H1 (cell line): ENCODE measurements around the gene OSCAR.

ENCODE experiments used
- EZH2 ChIP-seq: fragments of 200-600 bp; sonication (generic); IDR thresholded peaks from 2 replicates; pipeline ENCODE4 v1.7.1; 2012; ENCODE audit warnings: low read depth, mild to moderate bottlenecking, moderate library complexity, low read length, inconsistent platforms; ENCODE audit not compliant: severe bottlenecking
- HDAC2 ChIP-seq, 2 experiments: fragments of 300-600 bp in 1 of 2; sonication (generic) in 1 of 2; IDR thresholded peaks; 2 replicates each; pipeline ENCODE4 v1.6.1; 2011 to 2012; ENCODE audit warnings: low read depth in 2 of 2, low read length in 2 of 2, mild to moderate bottlenecking in 2 of 2, moderate library complexity in 2 of 2, borderline replicate concordance in 1 of 2, inconsistent platforms in 1 of 2
- JUN ChIP-seq: IDR thresholded peaks from 2 replicates; pipeline ENCODE4 v1.6.1; 2011; ENCODE audit warnings: low read depth, mild to moderate bottlenecking, improper control_type of control experiment, low read length
- TAF1 ChIP-seq: IDR thresholded peaks from 2 replicates; pipeline ENCODE4 v1.6.1; 2011; ENCODE audit warnings: mild to moderate bottlenecking, low read depth, low read length
- TAF7 ChIP-seq: optimal IDR thresholded peaks from 2 replicates; pipeline ENCODE3; 2011; ENCODE audit warnings: low read depth, mild to moderate bottlenecking, inconsistent platforms, low read length, moderate library complexity, borderline replicate concordance
- TF ChIP-seq, protein P1 (sequence below): IDR thresholded peaks from 2 replicates; pipeline ENCODE4 v1.6.1; 2012; ENCODE audit warnings: inconsistent platforms

DNA sequence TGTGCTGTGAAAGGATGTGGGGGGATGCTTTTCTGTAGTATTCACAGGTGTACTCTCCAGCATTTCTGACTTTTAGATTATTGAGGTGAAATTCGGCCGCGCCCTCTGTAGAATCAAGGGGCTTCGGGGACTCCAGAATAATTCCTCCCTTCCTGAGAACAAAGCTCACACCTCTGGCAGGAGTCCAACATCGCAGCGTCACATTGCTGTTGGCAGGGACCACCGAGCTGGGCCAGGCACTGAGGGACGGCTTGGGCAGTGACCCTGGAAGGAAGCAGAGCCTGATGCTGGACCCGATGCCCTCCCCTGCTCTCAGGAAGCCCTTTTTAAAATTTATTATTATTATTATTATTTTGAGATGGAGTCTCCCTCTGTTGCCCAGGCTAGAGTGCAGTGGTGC, 25.8 kb downstream of the OSCAR start:
- no peak for TF ChIP-seq EZH2
- no peak for TF ChIP-seq TAF1
- TF ChIP-seq HDAC2 (IDR thresholded peaks at IDR 0.05; ENCODE audit: borderline replicate concordance in 1 of 2, low read depth in 2 of 2, low read length in 2 of 2), result no peak
- TF ChIP-seq, protein P1, sequence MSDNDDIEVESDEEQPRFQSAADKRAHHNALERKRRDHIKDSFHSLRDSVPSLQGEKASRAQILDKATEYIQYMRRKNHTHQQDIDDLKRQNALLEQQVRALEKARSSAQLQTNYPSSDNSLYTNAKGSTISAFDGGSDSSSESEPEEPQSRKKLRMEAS, result no peak
- no peak for TF ChIP-seq JUN
- TF ChIP-seq TAF7, result no peak
